ENCODE measurements around the gene GRPEL1. TPM values are rescaled to one million over a fixed set of nuclear protein-coding genes. Genes with fewer than 3 reads are reported as not detected.

GRPEL1 gene
- total and polyA plus RNA-seq, 2 donors (not counting 1 experiment from before 2014, with no cell fraction given), result 16.3 to 42.7 TPM

DNA sequence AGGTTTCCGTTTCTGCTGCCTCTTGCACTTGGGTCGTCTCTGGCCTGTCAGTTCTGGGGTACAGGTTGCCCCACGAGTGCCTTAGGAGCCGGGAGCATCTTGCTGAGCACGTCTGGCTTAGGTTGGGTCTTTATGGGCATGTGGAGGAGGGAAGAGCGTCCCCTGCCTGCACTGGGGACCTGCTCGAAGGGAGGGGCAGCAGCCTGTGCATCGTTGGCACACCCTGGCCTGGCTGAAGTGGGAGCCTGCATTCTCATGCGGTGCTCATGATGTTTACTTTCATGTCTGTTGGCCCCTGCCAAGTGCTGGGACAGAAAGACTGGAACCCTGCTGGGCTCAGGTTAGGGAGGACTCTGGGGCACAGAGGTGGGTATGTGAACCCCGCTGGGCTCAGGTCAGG is 48.5 kb downstream of the GRPEL1 start:
- DNase-seq (ENCODE audit: low read depth in 2 of 2), result no peak

DNA sequence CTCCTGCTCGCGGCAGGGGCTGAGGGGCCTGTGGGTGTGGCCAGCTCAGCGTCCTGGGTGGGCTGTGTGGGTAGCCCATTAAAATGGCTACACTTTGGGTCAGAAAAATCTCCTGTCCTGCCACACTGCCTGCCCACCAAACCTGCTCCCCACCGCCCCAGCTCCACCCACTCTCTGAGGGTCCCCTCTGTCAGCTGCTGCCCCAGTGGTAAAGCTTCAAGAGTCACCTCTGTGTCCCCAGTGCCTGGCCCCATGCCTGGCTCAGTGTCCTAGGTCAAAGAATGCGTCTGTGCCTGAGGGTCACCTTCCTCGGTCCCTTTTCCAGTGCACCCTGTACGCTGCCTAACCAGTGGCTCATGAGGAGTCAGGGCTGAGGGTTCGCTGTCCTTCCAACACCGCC is 49.6 kb downstream of the GRPEL1 start:
- Histone ChIP-seq H3K79me2 (ENCODE audit: control insufficient read depth, insufficient read depth, low read length) (no peaks in the 10 kb centered on the region), H4K20me1 (ENCODE audit: control insufficient read depth, extremely low read depth, insufficient read depth, low read length) (no peaks in the 10 kb centered on the region), H3K27me3 (ENCODE audit: control insufficient read depth, insufficient read depth, low read length) (no peaks in the 10 kb centered on the region), H3K9ac (ENCODE audit: insufficient read depth, low read length) (no peak overlapping the region), H3K36me3 (ENCODE audit: control insufficient read depth, insufficient read depth, low read length) (peaks cover 12% of the 10 kb centered on the region), H3K9me3 (ENCODE audit: control insufficient read depth, insufficient read depth, low read depth, low read length) (no peaks in the 10 kb centered on the region), H3K27ac (ENCODE audit: insufficient read depth, low read length) (no peak overlapping the region), H3K4me2 (ENCODE audit: extremely low read depth, insufficient read depth, low read length) (no peak overlapping the region), H3K4me1 (ENCODE audit: control insufficient read depth, extremely low read depth, insufficient read depth, low read length) (peaks cover 7% of the 10 kb centered on the region), H3K4me3 (replicated peaks in 1 of 4; ENCODE audit: control extremely low read depth in 1 of 4, insufficient read depth in 1 of 4, low read depth in 3 of 4, low read length in 4 of 4) (no peak overlapping the region), H2AFZ (ENCODE audit: low read length) (no peak overlapping the region)
- DNase-seq (ENCODE audit: low read depth in 2 of 2), result no peak
- TF ChIP-seq, protein P1, sequence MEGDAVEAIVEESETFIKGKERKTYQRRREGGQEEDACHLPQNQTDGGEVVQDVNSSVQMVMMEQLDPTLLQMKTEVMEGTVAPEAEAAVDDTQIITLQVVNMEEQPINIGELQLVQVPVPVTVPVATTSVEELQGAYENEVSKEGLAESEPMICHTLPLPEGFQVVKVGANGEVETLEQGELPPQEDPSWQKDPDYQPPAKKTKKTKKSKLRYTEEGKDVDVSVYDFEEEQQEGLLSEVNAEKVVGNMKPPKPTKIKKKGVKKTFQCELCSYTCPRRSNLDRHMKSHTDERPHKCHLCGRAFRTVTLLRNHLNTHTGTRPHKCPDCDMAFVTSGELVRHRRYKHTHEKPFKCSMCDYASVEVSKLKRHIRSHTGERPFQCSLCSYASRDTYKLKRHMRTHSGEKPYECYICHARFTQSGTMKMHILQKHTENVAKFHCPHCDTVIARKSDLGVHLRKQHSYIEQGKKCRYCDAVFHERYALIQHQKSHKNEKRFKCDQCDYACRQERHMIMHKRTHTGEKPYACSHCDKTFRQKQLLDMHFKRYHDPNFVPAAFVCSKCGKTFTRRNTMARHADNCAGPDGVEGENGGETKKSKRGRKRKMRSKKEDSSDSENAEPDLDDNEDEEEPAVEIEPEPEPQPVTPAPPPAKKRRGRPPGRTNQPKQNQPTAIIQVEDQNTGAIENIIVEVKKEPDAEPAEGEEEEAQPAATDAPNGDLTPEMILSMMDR (conservative IDR thresholded peaks at IDR 0.05 in 1 of 2, IDR thresholded peaks at IDR 0.05 in 1 of 2; ENCODE audit: low read depth in 1 of 2, low read length in 2 of 2), result no peak
- TF ChIP-seq EZH2 (IDR thresholded peaks at IDR 0.05; ENCODE audit: low read length, missing control alignments), result no peak

More for the DNA sequence above, 48.5 kb downstream of the GRPEL1 start:
- TF ChIP-seq, protein P1 (conservative IDR thresholded peaks at IDR 0.05 in 1 of 2, IDR thresholded peaks at IDR 0.05 in 1 of 2; ENCODE audit: low read depth in 1 of 2, low read length in 2 of 2), result no peak
- no peak for TF ChIP-seq EZH2 (IDR thresholded peaks at IDR 0.05; ENCODE audit: low read length, missing control alignments)
- H3K4me2 ChIP-seq (ENCODE audit: extremely low read depth, insufficient read depth, low read length), result no peak overlapping the region
- H4K20me1 ChIP-seq (ENCODE audit: control insufficient read depth, extremely low read depth, insufficient read depth, low read length), result no peaks in the 10 kb centered on the region
- no peaks in the 10 kb centered on the region for H3K9me3 ChIP-seq (ENCODE audit: control insufficient read depth, insufficient read depth, low read depth, low read length)
- H2AFZ ChIP-seq (ENCODE audit: low read length), result no peak overlapping the region
- no peak overlapping the region for H3K27ac ChIP-seq (ENCODE audit: insufficient read depth, low read length)
- no peak overlapping the region for H3K9ac ChIP-seq (ENCODE audit: insufficient read depth, low read length)
- no peaks in the 10 kb centered on the region for H3K27me3 ChIP-seq (ENCODE audit: control insufficient read depth, insufficient read depth, low read length)
- H3K36me3 ChIP-seq (ENCODE audit: control insufficient read depth, insufficient read depth, low read length), result peaks cover 12% of the 10 kb centered on the region
- H3K4me1 ChIP-seq (ENCODE audit: control insufficient read depth, extremely low read depth, insufficient read depth, low read length), result peaks cover 7% of the 10 kb centered on the region
- H3K4me3 ChIP-seq (replicated peaks in 1 of 4; ENCODE audit: control extremely low read depth in 1 of 4, insufficient read depth in 1 of 4, low read depth in 3 of 4, low read length in 4 of 4), result no peak overlapping the region
- H3K79me2 ChIP-seq (ENCODE audit: control insufficient read depth, insufficient read depth, low read length), result no peaks in the 10 kb centered on the region

DNA sequence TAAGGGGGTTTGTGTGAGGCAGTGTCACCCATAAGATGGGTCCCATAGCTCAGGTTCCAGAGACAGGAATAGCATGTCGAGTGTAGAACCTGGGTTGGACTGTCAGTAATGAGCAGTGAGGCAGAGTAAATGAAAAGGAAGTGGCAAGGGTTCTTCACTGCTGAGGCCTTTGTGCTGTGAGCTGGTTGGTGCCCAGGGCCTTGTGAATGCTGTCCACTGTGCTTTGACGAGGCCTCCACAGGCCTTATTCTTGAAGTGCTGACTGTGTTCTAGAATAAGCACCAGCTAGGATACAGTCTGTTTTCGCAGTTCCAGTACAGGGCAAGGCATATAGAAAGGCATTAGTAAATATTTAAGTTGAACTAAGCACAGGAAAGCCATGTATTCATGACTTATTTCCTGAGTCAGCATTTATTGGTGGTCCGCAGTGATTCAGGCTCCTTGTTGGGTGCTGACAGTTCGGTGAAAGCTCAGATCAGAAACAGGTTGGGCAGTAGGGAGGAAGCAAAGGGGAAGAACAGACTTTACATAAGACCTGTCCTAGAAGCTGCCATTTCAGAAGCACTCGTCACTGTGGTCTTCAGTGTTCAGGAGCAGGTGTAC is 50.3 kb downstream of the GRPEL1 start:
- peaks cover 14% of the 10 kb centered on the region for H3K36me3 ChIP-seq (ENCODE audit: control insufficient read depth, insufficient read depth, low read length)
- DNase-seq (ENCODE audit: low read depth in 2 of 2), result no peak
- no peak overlapping the region for H3K4me3 ChIP-seq (replicated peaks in 1 of 4; ENCODE audit: control extremely low read depth in 1 of 4, insufficient read depth in 1 of 4, low read depth in 3 of 4, low read length in 4 of 4)
- H3K4me1 ChIP-seq (ENCODE audit: control insufficient read depth, extremely low read depth, insufficient read depth, low read length), result peaks cover 7% of the 10 kb centered on the region
- H3K9ac ChIP-seq (ENCODE audit: insufficient read depth, low read length), result no peak overlapping the region
- no peak overlapping the region for H3K4me2 ChIP-seq (ENCODE audit: extremely low read depth, insufficient read depth, low read length)
- no peaks in the 10 kb centered on the region for H3K27me3 ChIP-seq (ENCODE audit: control insufficient read depth, insufficient read depth, low read length)
- TF ChIP-seq, protein P1 (conservative IDR thresholded peaks at IDR 0.05 in 1 of 2, IDR thresholded peaks at IDR 0.05 in 1 of 2; ENCODE audit: low read depth in 1 of 2, low read length in 2 of 2), result no peak
- TF ChIP-seq EZH2 (IDR thresholded peaks at IDR 0.05; ENCODE audit: low read length, missing control alignments), result no peak
- H3K79me2 ChIP-seq (ENCODE audit: control insufficient read depth, insufficient read depth, low read length), result no peaks in the 10 kb centered on the region
- no peak overlapping the region for H2AFZ ChIP-seq (ENCODE audit: low read length)
- H4K20me1 ChIP-seq (ENCODE audit: control insufficient read depth, extremely low read depth, insufficient read depth, low read length), result no peaks in the 10 kb centered on the region
- H3K9me3 ChIP-seq (ENCODE audit: control insufficient read depth, insufficient read depth, low read depth, low read length), result no peaks in the 10 kb centered on the region
- H3K27ac ChIP-seq (ENCODE audit: insufficient read depth, low read length), result no peak overlapping the region

Data from fibroblast of lung (primary cell).